Measurements from ENCODE around the gene KCTD19.

The KCTD19 gene

GRCh38 chr16:67257486-67258160, 68.9 kb downstream of the KCTD19 start:
- Histone ChIP-seq H3K9me3 (ENCODE audit: low read length) (no peaks in the 10 kb centered on the region), H3K4me3 (ENCODE audit: low read length) (no peak overlapping the region), H2AFZ (ENCODE audit: low read depth, low read length) (no peak overlapping the region), H3K27me3 (ENCODE audit: insufficient read depth, low read length) (no peaks in the 10 kb centered on the region), H3K4me1 (ENCODE audit: insufficient read depth, low read length) (no peaks in the 10 kb centered on the region), H3K36me3 (ENCODE audit: insufficient read depth, low read length) (no peaks in the 10 kb centered on the region)

GRCh38 chr16:67256701-67257230, 69.8 kb downstream of the KCTD19 start:
- Histone ChIP-seq H3K9me3 (ENCODE audit: low read length) (no peaks in the 10 kb centered on the region), H2AFZ (ENCODE audit: low read depth, low read length) (no peak overlapping the region), H3K36me3 (ENCODE audit: insufficient read depth, low read length) (no peaks in the 10 kb centered on the region), H3K4me3 (ENCODE audit: low read length) (no peak overlapping the region), H3K4me1 (ENCODE audit: insufficient read depth, low read length) (no peaks in the 10 kb centered on the region), H3K27me3 (ENCODE audit: insufficient read depth, low read length) (no peaks in the 10 kb centered on the region)

- no peak overlapping the region for H3K4me3 ChIP-seq (ENCODE audit: low read length)
- no peaks in the 10 kb centered on the region for H3K9me3 ChIP-seq (ENCODE audit: low read length)
- no peaks in the 10 kb centered on the region for H3K36me3 ChIP-seq (ENCODE audit: insufficient read depth, low read length)
- H3K27me3 ChIP-seq (ENCODE audit: insufficient read depth, low read length) = no peaks in the 10 kb centered on the region
- no peaks in the 10 kb centered on the region for H3K4me1 ChIP-seq (ENCODE audit: insufficient read depth, low read length)
- H2AFZ ChIP-seq (ENCODE audit: low read depth, low read length) = no peak overlapping the region
Measured at GRCh38 chr16:67255553-67256221, 70.9 kb downstream of the KCTD19 start.

GRCh38 chr16:67254801-67255552, 71.6 kb downstream of the KCTD19 start:
- H3K4me3 ChIP-seq (ENCODE audit: low read length) = no peak overlapping the region
- H3K4me1 ChIP-seq (ENCODE audit: insufficient read depth, low read length) = no peaks in the 10 kb centered on the region
- H3K27me3 ChIP-seq (ENCODE audit: insufficient read depth, low read length) = peaks cover 2% of the 10 kb centered on the region
- H2AFZ ChIP-seq (ENCODE audit: low read depth, low read length) = no peak overlapping the region
- H3K9me3 ChIP-seq (ENCODE audit: low read length) = no peaks in the 10 kb centered on the region
- no peaks in the 10 kb centered on the region for H3K36me3 ChIP-seq (ENCODE audit: insufficient read depth, low read length)

GRCh38 chr16:67252609-67253497, 73.7 kb downstream of the KCTD19 start:
- peaks cover 17% of the 10 kb centered on the region for H3K4me1 ChIP-seq (ENCODE audit: insufficient read depth, low read length)
- no peaks in the 10 kb centered on the region for H3K9me3 ChIP-seq (ENCODE audit: low read length)
- H3K4me3 ChIP-seq (ENCODE audit: low read length) = no peak overlapping the region
- H3K27me3 ChIP-seq (ENCODE audit: insufficient read depth, low read length) = peaks cover 12% of the 10 kb centered on the region
- H3K36me3 ChIP-seq (ENCODE audit: insufficient read depth, low read length) = no peaks in the 10 kb centered on the region
- no peak overlapping the region for H2AFZ ChIP-seq (ENCODE audit: low read depth, low read length)

GRCh38 chr16:67250045-67250327, 76.6 kb downstream of the KCTD19 start:
- peaks cover 12% of the 10 kb centered on the region for H3K27me3 ChIP-seq (ENCODE audit: insufficient read depth, low read length)
- peaks cover 35% of the 10 kb centered on the region for H3K4me1 ChIP-seq (ENCODE audit: insufficient read depth, low read length)
- no peaks in the 10 kb centered on the region for H3K36me3 ChIP-seq (ENCODE audit: insufficient read depth, low read length)
- H3K4me3 ChIP-seq (ENCODE audit: low read length) = no peak overlapping the region
- H3K9me3 ChIP-seq (ENCODE audit: low read length) = no peaks in the 10 kb centered on the region
- H2AFZ ChIP-seq (ENCODE audit: low read depth, low read length) = no peak overlapping the region

- peaks cover 36% of the 10 kb centered on the region for H3K4me1 ChIP-seq (ENCODE audit: insufficient read depth, low read length)
- H3K36me3 ChIP-seq (ENCODE audit: insufficient read depth, low read length) = no peaks in the 10 kb centered on the region
- H2AFZ ChIP-seq (ENCODE audit: low read depth, low read length) = peak overlapping the region; percentile 69
- H3K27me3 ChIP-seq (ENCODE audit: insufficient read depth, low read length) = peaks cover 12% of the 10 kb centered on the region
- no peaks in the 10 kb centered on the region for H3K9me3 ChIP-seq (ENCODE audit: low read length)
- H3K4me3 ChIP-seq (ENCODE audit: low read length) = peak overlapping the region; percentile 73
Measured at GRCh38 chr16:67249178-67250044, 77.1 kb downstream of the KCTD19 start.

- H3K4me1 ChIP-seq (ENCODE audit: insufficient read depth, low read length) = peaks cover 36% of the 10 kb centered on the region
- no peaks in the 10 kb centered on the region for H3K36me3 ChIP-seq (ENCODE audit: insufficient read depth, low read length)
- no peaks in the 10 kb centered on the region for H3K9me3 ChIP-seq (ENCODE audit: low read length)
- peak within 1 kb of the TSS; percentile 73 for H3K4me3 ChIP-seq (ENCODE audit: low read length)
- H3K27me3 ChIP-seq (ENCODE audit: insufficient read depth, low read length) = peaks cover 12% of the 10 kb centered on the region
- H2AFZ ChIP-seq (ENCODE audit: low read depth, low read length) = peak within 1 kb of the TSS; percentile 69
Measured at GRCh38 chr16:67248401-67249177, 78.0 kb downstream of the KCTD19 start, which contains the start of gene SLC9A5. TSS of gene SLC9A5 (plus strand) at chr16:67248979. CDS start at chr16:67249015, 36 bp downstream.

GRCh38 chr16:67248073-67248400, 78.5 kb downstream of the KCTD19 start:
- Histone ChIP-seq H2AFZ (ENCODE audit: low read depth, low read length) (peak overlapping the region; percentile 69), H3K36me3 (ENCODE audit: insufficient read depth, low read length) (no peaks in the 10 kb centered on the region), H3K9me3 (ENCODE audit: low read length) (no peaks in the 10 kb centered on the region), H3K27me3 (ENCODE audit: insufficient read depth, low read length) (peaks cover 12% of the 10 kb centered on the region), H3K4me3 (ENCODE audit: low read length) (peak overlapping the region; percentile 73), H3K4me1 (ENCODE audit: insufficient read depth, low read length) (peaks cover 36% of the 10 kb centered on the region)

- Histone ChIP-seq H3K4me3 (ENCODE audit: low read length) (peak within 1 kb of the TSS; percentile 73), H3K36me3 (ENCODE audit: insufficient read depth, low read length) (no peaks in the 10 kb centered on the region), H3K9me3 (ENCODE audit: low read length) (no peaks in the 10 kb centered on the region), H2AFZ (ENCODE audit: low read depth, low read length) (peak within 1 kb of the TSS; percentile 98), H3K4me1 (ENCODE audit: insufficient read depth, low read length) (peaks cover 36% of the 10 kb centered on the region), H3K27me3 (ENCODE audit: insufficient read depth, low read length) (peaks cover 12% of the 10 kb centered on the region)
Measured at GRCh38 chr16:67247192-67248072, 79.1 kb downstream of the KCTD19 start, which contains the start of gene FHOD1. TSS of gene FHOD1 (minus strand) at chr16:67247481. CDS start at chr16:67247410, 71 bp downstream.

GRCh38 chr16:67246756-67247191, 79.8 kb downstream of the KCTD19 start:
- Histone ChIP-seq H3K4me3 (ENCODE audit: low read length) (peak overlapping the region; percentile 73), H3K4me1 (ENCODE audit: insufficient read depth, low read length) (peaks cover 36% of the 10 kb centered on the region), H3K27me3 (ENCODE audit: insufficient read depth, low read length) (peaks cover 12% of the 10 kb centered on the region), H3K36me3 (ENCODE audit: insufficient read depth, low read length) (no peaks in the 10 kb centered on the region), H2AFZ (ENCODE audit: low read depth, low read length) (peak overlapping the region; percentile 98), H3K9me3 (ENCODE audit: low read length) (no peaks in the 10 kb centered on the region)
